Mesodermal cell (in vitro differentiated cells): ENCODE data around the gene PTPRO.
A peak's percentile ranks its signal among the peaks of the same experiment; 100 is the strongest.

Experiments used
- H3K27ac ChIP-seq: 2 replicates; pipeline ENCODE4 v1.7.0; 2013; ENCODE audit warnings: mild to moderate bottlenecking, low read depth, low read length, moderate library complexity; ENCODE audit not compliant: severe bottlenecking
- H3K36me3 ChIP-seq: 2 replicates; pipeline ENCODE4 v1.7.1; 2013; ENCODE audit warnings: mild to moderate bottlenecking, low read length, moderate library complexity; ENCODE audit not compliant: control insufficient read depth, insufficient read depth
- H3K4me1 ChIP-seq: one replicate; pipeline ENCODE4 v1.7.1; 2013; ENCODE audit warnings: mild to moderate bottlenecking, low read length; ENCODE audit not compliant: insufficient read depth, control insufficient read depth, poor library complexity, severe bottlenecking
- H3K4me3 ChIP-seq: 2 replicates; pipeline ENCODE4 v1.7.0; 2013; ENCODE audit warnings: low read length, control low read depth, mild to moderate bottlenecking; ENCODE audit not compliant: insufficient read depth, poor library complexity, severe bottlenecking; ENCODE audit errors: extremely low read depth
- H3K9me3 ChIP-seq: 2 replicates; pipeline ENCODE4 v1.7.1; 2013; ENCODE audit warnings: mild to moderate bottlenecking, low read length, moderate library complexity; ENCODE audit not compliant: control insufficient read depth
- WGBS, 2 experiments: methylation state at CpG; one replicate each; pipeline ENCODE4 v1.1.5; 2013; ENCODE audit warnings: missing lambda C conversion rate in 2 of 2; ENCODE audit not compliant: insufficient coverage in 2 of 2; 5-methylcytosine and 5-hydroxymethylcytosine counted together

PTPRO gene

GRCh38 chr12:15597125-15597830, 275.0 kb downstream of the PTPRO start:
- Histone ChIP-seq H3K4me1 (no peaks in the 10 kb centered on the region), H3K4me3 (no peak overlapping the region), H3K9me3 (no peaks in the 10 kb centered on the region), H3K27ac (no peak overlapping the region), H3K36me3 (no peaks in the 10 kb centered on the region)
- WGBS, 2 experiments = 86 to 89% methylated on average over 2 to 3 of the region's 5 CpGs

- no peak overlapping the region for H3K4me3 ChIP-seq
- no peaks in the 10 kb centered on the region for H3K4me1 ChIP-seq
- WGBS, 2 experiments = 95 to 100% methylated on average over 3 to 4 of the region's 4 CpGs
- no peak overlapping the region for H3K27ac ChIP-seq
- no peaks in the 10 kb centered on the region for H3K36me3 ChIP-seq
- H3K9me3 ChIP-seq = no peaks in the 10 kb centered on the region
These were observed 277.1 kb downstream of the PTPRO start for GRCh38 chr12:15599266-15600037.

GRCh38 chr12:15600223-15600935, 278.1 kb downstream of the PTPRO start:
- Histone ChIP-seq H3K4me1 (no peaks in the 10 kb centered on the region), H3K36me3 (no peaks in the 10 kb centered on the region), H3K27ac (no peak overlapping the region), H3K4me3 (no peak overlapping the region), H3K9me3 (no peaks in the 10 kb centered on the region)
- WGBS, 2 experiments = 67 to 90% methylated on average over 1 to 2 of the region's 7 CpGs

GRCh38 chr12:15601210-15601800, 279.0 kb downstream of the PTPRO start:
- H3K4me1 ChIP-seq = no peaks in the 10 kb centered on the region
- H3K9me3 ChIP-seq = no peaks in the 10 kb centered on the region
- no CpG with 5 or more reads among the region's 1 CpG for WGBS, 2 experiments
- no peaks in the 10 kb centered on the region for H3K36me3 ChIP-seq
- H3K4me3 ChIP-seq = no peak overlapping the region
- no peak overlapping the region for H3K27ac ChIP-seq

- H3K36me3 ChIP-seq = no peaks in the 10 kb centered on the region
- H3K4me1 ChIP-seq = no peaks in the 10 kb centered on the region
- H3K27ac ChIP-seq = no peak overlapping the region
- no peaks in the 10 kb centered on the region for H3K9me3 ChIP-seq
- H3K4me3 ChIP-seq = no peak overlapping the region
- WGBS, 2 experiments = 92 to 100% methylated on average over 2 of the region's 3 CpGs
These were observed 279.9 kb downstream of the PTPRO start for GRCh38 chr12:15602051-15602672.

- H3K36me3 ChIP-seq = no peaks in the 10 kb centered on the region
- no peaks in the 10 kb centered on the region for H3K4me1 ChIP-seq
- H3K27ac ChIP-seq = peak overlapping the region; percentile 48
- no peak overlapping the region for H3K4me3 ChIP-seq
- 100% methylated on average over 2 of the region's 4 CpGs; no CpG with 5 or more reads in 1 of the 2 experiments for WGBS, 2 experiments
- H3K9me3 ChIP-seq = no peaks in the 10 kb centered on the region
These were observed 281.3 kb downstream of the PTPRO start for GRCh38 chr12:15603474-15604085.

- 90 to 100% methylated on average over 1 to 7 of the region's 10 CpGs for WGBS, 2 experiments
- Histone ChIP-seq H3K27ac (no peak overlapping the region), H3K36me3 (no peaks in the 10 kb centered on the region), H3K4me1 (no peaks in the 10 kb centered on the region), H3K9me3 (no peaks in the 10 kb centered on the region), H3K4me3 (no peak overlapping the region)
These were observed 283.7 kb downstream of the PTPRO start for GRCh38 chr12:15605881-15606590.

- no peak overlapping the region for H3K4me3 ChIP-seq
- H3K36me3 ChIP-seq = no peaks in the 10 kb centered on the region
- no peaks in the 10 kb centered on the region for H3K4me1 ChIP-seq
- WGBS, 2 experiments = 60 to 80% methylated on average over 1 of the region's 1 CpG
- peaks cover 4% of the 10 kb centered on the region for H3K9me3 ChIP-seq
- H3K27ac ChIP-seq = no peak overlapping the region
These were observed 286.1 kb downstream of the PTPRO start for GRCh38 chr12:15608406-15608805.

- no peaks in the 10 kb centered on the region for H3K36me3 ChIP-seq
- WGBS, 2 experiments = 92 to 100% methylated on average over 1 of the region's 1 CpG
- no peak overlapping the region for H3K4me3 ChIP-seq
- H3K9me3 ChIP-seq = peaks cover 4% of the 10 kb centered on the region
- H3K27ac ChIP-seq = no peak overlapping the region
- H3K4me1 ChIP-seq = no peaks in the 10 kb centered on the region
These were observed 286.6 kb downstream of the PTPRO start for GRCh38 chr12:15608941-15609340.
